ENCODE data around the gene ARHGAP29. TPM values are rescaled to one million over a fixed set of nuclear protein-coding genes. Genes with fewer than 3 reads are reported as not detected.

Gene ARHGAP29
- total and polyA plus RNA-seq, 2 of the 8 experiments (the other 6 are each of a cell fraction or from before 2014, with no cell fraction given) = 0.57 to 3.2 TPM

DNA sequence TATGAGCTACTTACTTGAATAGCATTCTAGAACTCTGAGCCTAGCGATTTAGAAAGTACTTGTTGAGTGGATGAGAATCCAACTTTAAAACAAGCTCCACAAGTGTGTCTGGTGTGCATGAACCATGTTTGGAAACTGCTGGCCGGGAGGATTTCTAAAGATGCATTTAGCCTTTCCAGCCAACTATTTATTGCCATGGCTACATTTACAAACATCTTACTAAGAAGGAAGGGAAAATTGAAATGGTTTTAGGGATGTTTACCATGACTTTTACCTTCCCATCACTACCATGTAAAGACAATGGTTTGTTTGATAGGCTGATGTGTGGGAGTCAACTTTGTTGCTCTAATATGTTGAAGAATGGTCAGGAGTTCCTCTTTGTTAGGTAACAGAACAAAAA lies 37.7 kb upstream of the ARHGAP29 start:
- Histone ChIP-seq H3K4me3 (ENCODE audit: extremely low read depth in 1 of 4, insufficient read depth in 2 of 4, low read depth in 3 of 4, low read length in 4 of 4) (no peak overlapping the region), H2AK5ac (ENCODE audit: low read depth, low read length) (no peak overlapping the region), H4K5ac (ENCODE audit: insufficient read length, low read depth, low read length) (no peak overlapping the region), H3K23me2 (ENCODE audit: low read depth, low read length) (no peaks in the 10 kb centered on the region), H3K79me2 (ENCODE audit: control insufficient read depth in 1 of 2, insufficient read depth in 2 of 2, low read length in 2 of 2) (no peaks in the 10 kb centered on the region), H2BK5ac (ENCODE audit: low read depth, low read length) (no peak overlapping the region), H3K23ac (ENCODE audit: insufficient read length) (no peak overlapping the region), H2BK120ac (replicated peaks; ENCODE audit: low read depth, low read length) (no peak overlapping the region), H2BK20ac (ENCODE audit: low read length) (no peak overlapping the region), H2BK15ac (ENCODE audit: low read length) (no peak overlapping the region), H4K91ac (replicated peaks; ENCODE audit: insufficient read length, low read length) (no peak overlapping the region), H4K8ac (ENCODE audit: extremely low read depth, insufficient read depth, low read length) (no peak overlapping the region), H3K36me3 (ENCODE audit: control insufficient read depth in 2 of 4, insufficient read depth in 4 of 4, low read length in 3 of 4) (no peaks in the 10 kb centered on the region), H2AFZ (ENCODE audit: low read length) (no peak overlapping the region), H4K20me1 (replicated peaks in 1 of 2; ENCODE audit: control insufficient read depth in 1 of 2, insufficient read depth in 2 of 2, low read length in 2 of 2) (no peaks in the 10 kb centered on the region), H2BK12ac (ENCODE audit: low read depth, low read length) (no peak overlapping the region), H3K27ac (ENCODE audit: low read depth, low read length) (no peak overlapping the region), H3K4me1 (replicated peaks in 1 of 4; ENCODE audit: control insufficient read depth in 3 of 4, insufficient read depth in 4 of 4, low read length in 3 of 4) (no peaks in the 10 kb centered on the region), H3K4me2 (ENCODE audit: insufficient read depth in 1 of 2, low read depth in 2 of 2, low read length in 2 of 2) (no peak overlapping the region), H3K9ac (replicated peaks in 1 of 4; ENCODE audit: extremely low read depth in 1 of 4, low read depth in 3 of 4, low read length in 3 of 4) (no peak overlapping the region), H3K27me3 (replicated peaks in 1 of 4; ENCODE audit: control insufficient read depth in 3 of 4, extremely low read depth in 1 of 4, insufficient read depth in 3 of 4, low read length in 3 of 4) (no peaks in the 10 kb centered on the region; a peak in 2 of 7 replicates), H3K9me3 (ENCODE audit: insufficient read depth in 2 of 2, low read depth in 1 of 2, low read length in 1 of 2) (no peaks in the 10 kb centered on the region), H3K56ac (replicated peaks; ENCODE audit: insufficient read length, low read depth, low read length) (no peak overlapping the region), H3K14ac (ENCODE audit: insufficient read length) (no peak overlapping the region), H3K79me1 (ENCODE audit: low read depth, low read length) (no peaks in the 10 kb centered on the region), H3K18ac (ENCODE audit: extremely low read depth, low read length) (no peak overlapping the region), H3K4ac (replicated peaks; ENCODE audit: insufficient read length, low read depth, low read length) (no peak overlapping the region)
- FAIRE-seq = no peak
- DNase-seq (ENCODE audit: low read depth in 1 of 2, low spot score in 2 of 2) = no peak
- WGBS, 2 experiments (ENCODE audit: extremely low coverage in 1 of 2, insufficient coverage in 1 of 2, insufficient read length in 1 of 2, insufficient replicate concordance in 2 of 2, low coverage in 1 of 2, low lambda C conversion rate in 2 of 2, missing lambda C conversion rate in 1 of 2) = 93% methylated on average over 2 of the region's 2 CpGs; no CpG with 5 or more reads in 1 of the 2 experiments
- CTCF ChIA-PET (ENCODE audit: partially characterized antibody) = interaction anchor here (0.9 to 1.5 kb wide), 6 partner anchors 16 to 230 kb away, joined by 3 to 10 read pairs (median 3); no protein-coding TSS in a partner anchor
- POLR2A ChIA-PET (ENCODE audit: partially characterized antibody) = no interaction called here
- TF ChIP-seq SRF (IDR thresholded peaks at IDR 0.05; ENCODE audit: low read depth, low read length) = no peak
- TF ChIP-seq CTBP2 (IDR thresholded peaks at IDR 0.05; ENCODE audit: borderline replicate concordance, insufficient read depth, insufficient read length, low read length) = no peak
- no peak for TF ChIP-seq POU5F1 (IDR thresholded peaks at IDR 0.05; ENCODE audit: low read depth, low read length)
- TF ChIP-seq, protein P1, sequence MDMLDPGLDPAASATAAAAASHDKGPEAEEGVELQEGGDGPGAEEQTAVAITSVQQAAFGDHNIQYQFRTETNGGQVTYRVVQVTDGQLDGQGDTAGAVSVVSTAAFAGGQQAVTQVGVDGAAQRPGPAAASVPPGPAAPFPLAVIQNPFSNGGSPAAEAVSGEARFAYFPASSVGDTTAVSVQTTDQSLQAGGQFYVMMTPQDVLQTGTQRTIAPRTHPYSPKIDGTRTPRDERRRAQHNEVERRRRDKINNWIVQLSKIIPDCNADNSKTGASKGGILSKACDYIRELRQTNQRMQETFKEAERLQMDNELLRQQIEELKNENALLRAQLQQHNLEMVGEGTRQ (IDR thresholded peaks at IDR 0.05; ENCODE audit: low read length) = no peak
- no peak for TF ChIP-seq GABPA (IDR thresholded peaks at IDR 0.05; ENCODE audit: borderline replicate concordance, insufficient read depth, low read length)
- TF ChIP-seq SAP30 (IDR thresholded peaks at IDR 0.05; ENCODE audit: insufficient read depth, insufficient replicate concordance, low read length) = no peak
- no peak for TF ChIP-seq JUN (IDR thresholded peaks at IDR 0.05; ENCODE audit: low read depth, low read length)
- no peak for TF ChIP-seq SP2 (IDR thresholded peaks at IDR 0.05; ENCODE audit: low read length)
- TF ChIP-seq ASH2L (IDR thresholded peaks at IDR 0.05; ENCODE audit: low read length) = no peak
- TF ChIP-seq BRCA1 (IDR thresholded peaks at IDR 0.05; ENCODE audit: low read depth, low read length) = no peak
- no peak for TF ChIP-seq HDAC2 (IDR thresholded peaks at IDR 0.05; ENCODE audit: borderline replicate concordance in 1 of 2, low read depth in 2 of 2, low read length in 2 of 2)
- TF ChIP-seq TAF7 (optimal IDR thresholded peaks at IDR 0.05; ENCODE audit: borderline replicate concordance, low read depth, low read length) = no peak
- no peak for TF ChIP-seq SIN3A (conservative IDR thresholded peaks at IDR 0.05 in 1 of 2, IDR thresholded peaks at IDR 0.05 in 1 of 2; ENCODE audit: low read depth in 1 of 2, low read length in 2 of 2)
